A549 (cell line): ENCODE measurements around the gene PODN. TPM values are rescaled to one million over a fixed set of nuclear protein-coding genes. Genes with fewer than 3 reads are reported as not detected.

ENCODE experiments used
- ATAC-seq, 2 experiments: fragments of 200-7000 bp in 1 of 2; fragments of >200 bp in 1 of 2; cut with Nextera tagmentation in 1 of 2; cut with Tn5 transposase in 1 of 2; 3 replicates each; pipeline versions ENCODE4 v1.8.0 to v1.9.1; 2018 to 2020; ENCODE audit warnings: mild to moderate bottlenecking in 1 of 2, moderate library complexity in 1 of 2
- CTCF ChIA-PET: fragments of 300-600 bp; sonication (Branson Sonifier 250); formaldehyde crosslinking; extraction: SDS; loops from one replicate; lab custom pipeline; 2021; ENCODE audit warnings: antibody characterized with exemption, inconsistent platforms; lab: Yijun Ruan, JAX
- POLR2A ChIA-PET: fragments of 350-600 bp; formaldehyde crosslinking; extraction: SDS; loops from one replicate; lab custom pipeline; 2021; ENCODE audit warnings: antibody characterized with exemption, inconsistent platforms; lab: Yijun Ruan, JAX
- DNase-seq, 2 experiments: peaks; one replicate each; pipeline versions ENCODE4 v3.0.0 to v3.0.0-alpha.2; 2011 to 2016; ENCODE audit warnings: low read depth in 1 of 2, low spot score in 1 of 2
- FAIRE-seq: peaks from 2 replicates; lab custom pipeline; 2011; peaks lifted over from hg19 to GRCh38; lab: Jason Lieb, UNC
- H3K27ac ChIP-seq, 2 experiments: fragments of >200 bp; sonication (Bioruptor Twin); formaldehyde crosslinking; 3 replicates each; pipeline ENCODE4 v1.5.1; 2016 to 2017
- H3K4me1 ChIP-seq: fragments of >200 bp; sonication (Bioruptor Twin); formaldehyde crosslinking; 3 replicates; pipeline ENCODE4 v1.6.1; 2016
- H3K4me2 ChIP-seq: fragments of >200 bp; sonication (Bioruptor Twin); formaldehyde crosslinking; 3 replicates; pipeline ENCODE4 v1.6.1; 2016
- H3K4me3 ChIP-seq: fragments of >200 bp; sonication (Bioruptor Twin); formaldehyde crosslinking; 3 replicates; pipeline ENCODE4 v1.5.1; 2016
- H3K9me3 ChIP-seq: fragments of >200 bp; sonication (Bioruptor Twin); formaldehyde crosslinking; 3 replicates; pipeline ENCODE4 v1.6.1; 2016
- FOXS1 ChIP-seq: fragments of 250-450 bp; sonication (Bioruptor Pico); IDR thresholded peaks from 2 replicates; pipeline ENCODE4 v1.5.0; 2020; ENCODE audit warnings: mild to moderate bottlenecking, moderate library complexity
- GATA3 ChIP-seq: IDR thresholded peaks from 2 replicates; pipeline ENCODE4 v1.6.1; 2012; ENCODE audit warnings: borderline replicate concordance
- HEYL ChIP-seq: fragments of 250-450 bp; sonication (Bioruptor Pico); IDR thresholded peaks from 2 replicates; pipeline ENCODE4 v1.8.0; 2021; ENCODE audit warnings: mild to moderate bottlenecking, moderate library complexity
- HOXB13 ChIP-seq: fragments of 250-450 bp; sonication (Bioruptor Pico); IDR thresholded peaks from 2 replicates; pipeline ENCODE4 v1.5.0; 2020; ENCODE audit warnings: low read depth, mild to moderate bottlenecking, moderate library complexity
- HOXB5 ChIP-seq: fragments of 250-450 bp; sonication (Bioruptor Pico); IDR thresholded peaks from 2 replicates; pipeline ENCODE4 v1.5.0; 2020; ENCODE audit warnings: mild to moderate bottlenecking, moderate library complexity
- KDM5A ChIP-seq: fragments of 200-600 bp; sonication (generic); IDR thresholded peaks from 2 replicates; pipeline ENCODE4 v1.6.1; 2016; ENCODE audit warnings: antibody characterized with exemption, mild to moderate bottlenecking
- MYC ChIP-seq: IDR thresholded peaks from 2 replicates; pipeline ENCODE4 v1.6.1; 2012; ENCODE audit warnings: mild to moderate bottlenecking, inconsistent platforms, low read length, improper control_type of control experiment, borderline replicate concordance
- NFE2L2 ChIP-seq: fragments of 150-350 bp; conservative IDR thresholded peaks from 2 replicates; pipeline ENCODE4 v1.6.1; 2014; ENCODE audit warnings: low read length
- NR3C1 ChIP-seq: fragments of >200 bp; sonication (Bioruptor Twin); formaldehyde crosslinking; IDR thresholded peaks from 3 replicates; pipeline ENCODE4 v1.6.1; 2017
- RAD21 ChIP-seq, 2 experiments: fragments of >200 bp in 1 of 2; sonication (Bioruptor Twin) in 1 of 2; formaldehyde crosslinking in 1 of 2; IDR thresholded peaks in 1 of 2; conservative IDR thresholded peaks in 1 of 2; 2 replicates in 1 of 2; 3 replicates in 1 of 2; pipeline ENCODE4 v1.6.1; 2012 to 2018; ENCODE audit warnings: inconsistent platforms in 1 of 2
- SREBF2 ChIP-seq: fragments of 450-650 bp; IDR thresholded peaks from 2 replicates; pipeline ENCODE4 v1.6.1; 2014; ENCODE audit warnings: mild to moderate bottlenecking, moderate library complexity
- TP53 ChIP-seq: fragments of 250-450 bp; sonication (Bioruptor Pico); IDR thresholded peaks from 2 replicates; pipeline ENCODE4 v1.5.0; 2021; ENCODE audit warnings: mild to moderate bottlenecking, moderate library complexity
- WGBS: methylation state at CpG from one replicate; pipeline ENCODE4 v1.1.6; 2017; ENCODE audit errors: missing lambda C conversion rate; 5-methylcytosine and 5-hydroxymethylcytosine counted together
- polyA plus RNA-seq, 4 experiments: library from polyadenylated mRNA; depleted of rRNA in 3 of 4; stranded (reverse); fragments of >200 nt; fragmentation: RNase III in 1 of 4; extraction: RNeasy Plus Mini Kit Qiagen cat#74134 plus additional on column Dnase treatment in 1 of 4; gene quantifications; 2 replicates in 3 of 4; 3 replicates in 1 of 4; pipeline ENCODE4 v1.2.3, GENCODE V29; 2011 to 2017
- TF ChIP-seq, protein P1 (sequence below): fragments of >200 bp; sonication (Bioruptor Twin); formaldehyde crosslinking; IDR thresholded peaks from 3 replicates; pipeline ENCODE4 v1.6.1; 2016
- TF ChIP-seq, protein P2 (sequence below): fragments of 250-450 bp; sonication (Bioruptor Pico); IDR thresholded peaks from 2 replicates; pipeline ENCODE4 v1.5.0; 2020; ENCODE audit warnings: low read depth, mild to moderate bottlenecking, moderate library complexity
- TF ChIP-seq, protein P3 (sequence below): fragments of 450-650 bp; IDR thresholded peaks from 2 replicates; pipeline ENCODE4 v1.6.1; 2014; ENCODE audit warnings: antibody characterized with exemption
- TF ChIP-seq, protein P4 (sequence below): fragments of 250-450 bp; sonication (Bioruptor Pico); IDR thresholded peaks from 2 replicates; pipeline ENCODE4 v1.5.0; 2021; ENCODE audit warnings: mild to moderate bottlenecking, moderate library complexity, borderline replicate concordance

Gene PODN
- polyA plus RNA-seq, 2 of the 4 experiments (the other 2 are of a cell fraction), result 0.05 TPM; not detected in 1

DNA sequence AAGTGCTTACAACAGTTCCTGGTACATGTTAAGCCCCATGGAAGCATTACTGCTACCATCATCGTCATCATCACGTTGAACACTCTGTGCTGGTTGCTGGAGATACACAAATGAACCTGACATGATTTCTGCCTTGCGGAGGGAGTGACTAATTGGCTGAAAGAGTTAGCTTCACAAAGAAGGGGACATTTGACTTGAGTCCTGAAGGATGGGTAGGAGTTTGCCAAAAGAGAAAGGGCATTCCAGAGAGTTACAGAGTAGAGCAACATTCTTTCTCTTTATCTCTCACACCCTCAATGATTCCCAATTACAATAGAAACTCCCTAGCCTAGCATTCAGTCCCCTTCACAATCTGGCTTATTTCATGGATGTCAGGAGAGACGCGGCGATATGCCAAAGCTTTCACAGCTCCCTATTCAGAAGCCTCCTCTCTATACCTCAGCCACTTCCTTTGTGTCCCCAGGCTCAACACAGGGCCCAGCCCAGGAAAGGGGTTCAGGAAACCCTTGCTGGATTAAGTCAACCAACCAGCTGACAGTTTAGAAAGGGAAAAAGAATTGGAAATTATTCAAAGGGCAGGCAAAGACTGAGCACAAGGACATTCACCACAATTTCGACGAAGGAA is 42.4 kb downstream of the PODN start:
- POLR2A ChIA-PET, result no interaction called here
- 93% methylated on average over 8 of the region's 8 CpGs for whole genome bisulfite sequencing
- FAIRE-seq, result no peak

DNA sequence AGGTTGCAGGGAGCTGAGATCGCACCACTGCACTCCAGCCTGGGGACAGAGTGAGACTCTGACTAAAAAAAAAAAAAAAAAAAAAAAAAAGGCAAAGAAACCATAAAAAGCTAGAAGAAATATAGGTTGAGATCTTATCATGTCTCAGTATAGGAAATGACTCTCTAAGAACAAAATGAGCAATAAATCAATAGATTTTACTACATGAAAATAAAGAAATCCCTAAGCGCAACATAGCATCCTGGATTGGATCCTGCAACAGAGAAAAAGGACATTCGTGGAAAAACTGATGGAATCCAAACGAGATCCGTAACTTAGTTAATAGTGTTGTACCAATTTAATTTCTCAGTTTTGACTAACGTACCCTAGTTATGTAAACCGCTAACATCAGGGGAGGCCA is 45.1 kb downstream of the PODN start:
- CTCF ChIA-PET, result interaction anchor here (0.7 to 1.2 kb wide), 2 partner anchors 59 to 66 kb away, joined by 3 read pairs; no protein-coding TSS in a partner anchor
- TF ChIP-seq, protein P1, sequence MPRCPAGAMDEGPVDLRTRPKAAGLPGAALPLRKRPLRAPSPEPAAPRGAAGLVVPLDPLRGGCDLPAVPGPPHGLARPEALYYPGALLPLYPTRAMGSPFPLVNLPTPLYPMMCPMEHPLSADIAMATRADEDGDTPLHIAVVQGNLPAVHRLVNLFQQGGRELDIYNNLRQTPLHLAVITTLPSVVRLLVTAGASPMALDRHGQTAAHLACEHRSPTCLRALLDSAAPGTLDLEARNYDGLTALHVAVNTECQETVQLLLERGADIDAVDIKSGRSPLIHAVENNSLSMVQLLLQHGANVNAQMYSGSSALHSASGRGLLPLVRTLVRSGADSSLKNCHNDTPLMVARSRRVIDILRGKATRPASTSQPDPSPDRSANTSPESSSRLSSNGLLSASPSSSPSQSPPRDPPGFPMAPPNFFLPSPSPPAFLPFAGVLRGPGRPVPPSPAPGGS, result no peak
- TF ChIP-seq NFE2L2 (no peak), SREBF2 (no peak), NR3C1 (no peak)
- TF ChIP-seq, protein P2, sequence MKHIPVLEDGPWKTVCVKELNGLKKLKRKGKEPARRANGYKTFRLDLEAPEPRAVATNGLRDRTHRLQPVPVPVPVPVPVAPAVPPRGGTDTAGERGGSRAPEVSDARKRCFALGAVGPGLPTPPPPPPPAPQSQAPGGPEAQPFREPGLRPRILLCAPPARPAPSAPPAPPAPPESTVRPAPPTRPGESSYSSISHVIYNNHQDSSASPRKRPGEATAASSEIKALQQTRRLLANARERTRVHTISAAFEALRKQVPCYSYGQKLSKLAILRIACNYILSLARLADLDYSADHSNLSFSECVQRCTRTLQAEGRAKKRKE, result no peak
- no peak overlapping the region for H3K4me3 ChIP-seq

More for the DNA sequence above, 42.4 kb downstream of the PODN start:
- no peaks in the 10 kb centered on the region for H3K9me3 ChIP-seq
- H3K4me1 ChIP-seq, result peaks cover 26% of the 10 kb centered on the region
- ATAC-seq (no peak), DNase-seq (no peak)
- H3K4me2 ChIP-seq, result no peak overlapping the region
- H3K27ac ChIP-seq, result peak overlapping the region; percentile 30 to 53; a peak in 5 of 6 replicates
- CTCF ChIA-PET, result no interaction called here
- H3K4me3 ChIP-seq, result no peak overlapping the region
- TF ChIP-seq KDM5A (no peak), RAD21 (conservative IDR thresholded peaks at IDR 0.05 in 1 of 2, IDR thresholded peaks at IDR 0.05 in 1 of 2) (no peak), HOXB13 (CRISPR knock-in tag) (no peak), GATA3 (no peak), TP53 (CRISPR knock-in tag) (no peak), FOXS1 (CRISPR knock-in tag) (no peak), NR3C1 (no peak), MYC (no peak), HOXB5 (CRISPR knock-in tag) (no peak), HEYL (CRISPR knock-in tag) (no peak)
- TF ChIP-seq, protein P2, result no peak
- TF ChIP-seq, protein P3, sequence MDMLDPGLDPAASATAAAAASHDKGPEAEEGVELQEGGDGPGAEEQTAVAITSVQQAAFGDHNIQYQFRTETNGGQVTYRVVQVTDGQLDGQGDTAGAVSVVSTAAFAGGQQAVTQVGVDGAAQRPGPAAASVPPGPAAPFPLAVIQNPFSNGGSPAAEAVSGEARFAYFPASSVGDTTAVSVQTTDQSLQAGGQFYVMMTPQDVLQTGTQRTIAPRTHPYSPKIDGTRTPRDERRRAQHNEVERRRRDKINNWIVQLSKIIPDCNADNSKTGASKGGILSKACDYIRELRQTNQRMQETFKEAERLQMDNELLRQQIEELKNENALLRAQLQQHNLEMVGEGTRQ, result no peak
- TF ChIP-seq, protein P4, sequence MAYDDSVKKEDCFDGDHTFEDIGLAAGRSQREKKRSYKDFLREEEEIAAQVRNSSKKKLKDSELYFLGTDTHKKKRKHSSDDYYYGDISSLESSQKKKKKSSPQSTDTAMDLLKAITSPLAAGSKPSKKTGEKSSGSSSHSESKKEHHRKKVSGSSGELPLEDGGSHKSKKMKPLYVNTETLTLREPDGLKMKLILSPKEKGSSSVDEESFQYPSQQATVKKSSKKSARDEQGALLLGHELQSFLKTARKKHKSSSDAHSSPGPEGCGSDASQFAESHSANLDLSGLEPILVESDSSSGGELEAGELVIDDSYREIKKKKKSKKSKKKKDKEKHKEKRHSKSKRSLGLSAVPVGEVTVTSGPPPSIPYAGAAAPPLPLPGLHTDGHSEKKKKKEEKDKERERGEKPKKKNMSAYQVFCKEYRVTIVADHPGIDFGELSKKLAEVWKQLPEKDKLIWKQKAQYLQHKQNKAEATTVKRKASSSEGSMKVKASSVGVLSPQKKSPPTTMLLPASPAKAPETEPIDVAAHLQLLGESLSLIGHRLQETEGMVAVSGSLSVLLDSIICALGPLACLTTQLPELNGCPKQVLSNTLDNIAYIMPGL, result no peak

More for the DNA sequence above, 45.1 kb downstream of the PODN start:
- H3K9me3 ChIP-seq, result peaks cover 4% of the 10 kb centered on the region
- no peak for FAIRE-seq
- ATAC-seq, result no peak
- peak overlapping the region; percentile 81 to 86 for H3K27ac ChIP-seq
- POLR2A ChIA-PET, result no interaction called here
- H3K4me1 ChIP-seq, result peaks cover 47% of the 10 kb centered on the region
- no peak for DNase-seq
- H3K4me2 ChIP-seq, result peak overlapping the region; percentile 72
- WGBS, result 46% methylated on average over 7 of the region's 7 CpGs
